ENCODE measurements around the gene SYMPK.

DNA sequence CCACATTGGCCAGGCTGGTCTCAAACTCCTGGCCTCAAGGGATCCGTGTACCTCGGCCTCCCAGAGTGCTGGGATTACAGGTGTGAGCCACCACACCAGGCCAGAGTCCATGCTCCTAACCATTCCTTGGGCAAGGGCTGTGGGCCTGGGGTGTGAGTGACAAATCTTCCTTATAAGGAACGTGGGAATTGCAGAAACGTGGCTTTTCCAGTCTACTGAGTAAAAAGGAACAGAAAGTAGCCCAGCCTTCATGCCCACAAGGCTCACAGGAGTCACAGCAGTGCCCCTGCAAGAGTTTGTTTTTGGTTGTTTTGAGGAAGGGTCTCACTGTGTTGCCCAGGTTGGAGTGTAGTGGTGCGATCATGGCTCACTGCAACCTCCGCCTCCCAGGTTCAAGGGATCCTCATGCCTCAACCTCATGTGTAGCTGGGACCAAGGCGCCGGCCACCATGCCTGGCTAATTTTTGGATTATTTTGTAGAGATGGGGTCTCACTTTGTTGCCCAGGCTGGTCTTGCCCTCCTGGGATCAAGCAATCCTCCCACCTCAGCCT lies 34.4 kb upstream of the SYMPK start:
- TF ChIP-seq POLR2AphosphoS5 (IDR thresholded peaks at IDR 0.05) (no peak), CTCF (IDR thresholded peaks at IDR 0.05) (no peak), EP300 (IDR thresholded peaks at IDR 0.05) (no peak)
